ENCODE data around the gene KLHL3. TPM values are rescaled to one million over a fixed set of nuclear protein-coding genes. Genes with fewer than 3 reads are reported as not detected.

The KLHL3 gene
- total RNA-seq, 4 donors from 2014 or later: 11.9 to 26.7 (median 17.9) TPM

GRCh38 chr5:137589185-137589584 is 146.7 kb downstream of the KLHL3 start:
- H3K9me3 ChIP-seq: no peaks in the 10 kb centered on the region
- H3K4me3 ChIP-seq (replicated peaks in 1 of 3): no peak overlapping the region
- TF ChIP-seq POLR2A (IDR thresholded peaks at IDR 0.05): no peak
- no peak for TF ChIP-seq CTCF (IDR thresholded peaks at IDR 0.05)
- WGBS, 2 donors: 86 to 91% methylated on average over 3 of the region's 3 CpGs
- H3K27ac ChIP-seq: no peak overlapping the region
- H3K4me1 ChIP-seq: no peaks in the 10 kb centered on the region
- no peaks in the 10 kb centered on the region for H3K36me3 ChIP-seq
- intact Hi-C loops (cut with DNase I): no loop called here
- no peaks in the 10 kb centered on the region for H3K27me3 ChIP-seq
- no peak for DNase-seq

GRCh38 chr5:137587919-137588318 is 148.0 kb downstream of the KLHL3 start:
- WGBS, 2 donors: 86 to 87% methylated on average over 4 of the region's 4 CpGs
- Histone ChIP-seq H3K4me1 (no peaks in the 10 kb centered on the region), H3K4me3 (replicated peaks in 1 of 3) (no peak overlapping the region), H3K9me3 (no peaks in the 10 kb centered on the region), H3K27me3 (no peaks in the 10 kb centered on the region), H3K36me3 (no peaks in the 10 kb centered on the region), H3K27ac (no peak overlapping the region)
- TF ChIP-seq POLR2A (IDR thresholded peaks at IDR 0.05) (no peak), CTCF (IDR thresholded peaks at IDR 0.05) (no peak)
- no peak for DNase-seq
- intact Hi-C loops (cut with DNase I): no loop called here

- intact Hi-C loops (cut with DNase I): no loop called here
- Histone ChIP-seq H3K9me3 (no peaks in the 10 kb centered on the region), H3K36me3 (no peaks in the 10 kb centered on the region), H3K27me3 (no peaks in the 10 kb centered on the region), H3K4me3 (replicated peaks in 1 of 3) (no peak overlapping the region), H3K27ac (no peak overlapping the region), H3K4me1 (no peaks in the 10 kb centered on the region)
- TF ChIP-seq POLR2A (IDR thresholded peaks at IDR 0.05): no peak
- TF ChIP-seq CTCF (IDR thresholded peaks at IDR 0.05): no peak
- WGBS, 2 donors: 85 to 92% methylated on average over 1 of the region's 1 CpG
- DNase-seq: no peak
These were observed 151.6 kb downstream of the KLHL3 start for GRCh38 chr5:137584262-137584661.

GRCh38 chr5:137583129-137583528 is 152.8 kb downstream of the KLHL3 start:
- Histone ChIP-seq H3K4me1 (no peaks in the 10 kb centered on the region), H3K27ac (no peak overlapping the region), H3K36me3 (no peaks in the 10 kb centered on the region), H3K9me3 (no peaks in the 10 kb centered on the region), H3K4me3 (replicated peaks in 1 of 3) (no peak overlapping the region), H3K27me3 (no peaks in the 10 kb centered on the region)
- WGBS, 2 donors: 92 to 96% methylated on average over 3 of the region's 3 CpGs
- TF ChIP-seq CTCF (IDR thresholded peaks at IDR 0.05) (no peak), POLR2A (IDR thresholded peaks at IDR 0.05) (no peak)
- intact Hi-C loops (cut with DNase I): no loop called here
- DNase-seq: no peak

- intact Hi-C loops (cut with DNase I): no loop called here
- Histone ChIP-seq H3K36me3 (no peaks in the 10 kb centered on the region), H3K27ac (no peak overlapping the region), H3K27me3 (no peaks in the 10 kb centered on the region), H3K4me1 (no peaks in the 10 kb centered on the region), H3K9me3 (no peaks in the 10 kb centered on the region), H3K4me3 (replicated peaks in 1 of 3) (no peak overlapping the region)
- TF ChIP-seq CTCF (IDR thresholded peaks at IDR 0.05) (no peak), POLR2A (IDR thresholded peaks at IDR 0.05) (no peak)
- no peak for DNase-seq
- 85 to 93% methylated on average over 4 of the region's 4 CpGs for WGBS, 2 donors
These were observed 153.7 kb downstream of the KLHL3 start for GRCh38 chr5:137582218-137582617.
